Gastrocnemius medialis (tissue), 4 donors: ENCODE measurements around the gene PSMC5. TPM values are rescaled to one million over a fixed set of nuclear protein-coding genes. Genes with fewer than 3 reads are reported as not detected.

Experiments used
- ATAC-seq, 2 donors: fragments of 150-250 bp; one replicate each; pipeline ENCODE4 v1.9.1; 2016
- DNase-seq, 2 donors: peaks; one replicate each; pipeline ENCODE4 v3.0.0-alpha.2; 2019
- H3K27ac ChIP-seq, 4 donors: fragments of 200-600 bp; sonication (generic); 1 replicate in 1 of 4; 2 replicates in 3 of 4; pipeline ENCODE4 v1.5.1; 2016 to 2018; ENCODE audit warnings: mild to moderate bottlenecking in 2 of 4, moderate library complexity in 1 of 4
- H3K27me3 ChIP-seq, 3 donors: fragments of 200-600 bp; sonication (generic) in 2 of 3; 1 replicate in 1 of 3; 2 replicates in 2 of 3; pipeline versions ENCODE4 v1.5.1 to v1.6.0; 2016 to 2019; ENCODE audit warnings: mild to moderate bottlenecking in 1 of 3, moderate library complexity in 1 of 3
- H3K36me3 ChIP-seq, 2 donors: fragments of 200-600 bp; sonication (generic) in 1 of 2; one replicate each; pipeline ENCODE4 v1.5.1; 2017 to 2018
- H3K4me1 ChIP-seq, 2 donors: fragments of 200-600 bp; sonication (generic) in 1 of 2; one replicate each; pipeline ENCODE4 v1.5.1; 2016 to 2017; ENCODE audit warnings: mild to moderate bottlenecking in 2 of 2
- H3K4me3 ChIP-seq, 4 donors: fragments of 200-600 bp; sonication (generic) in 3 of 4; 1 replicate in 1 of 4; 2 replicates in 3 of 4; pipeline ENCODE4 v1.5.1; 2016 to 2019; ENCODE audit warnings: mild to moderate bottlenecking in 2 of 4
- H3K9me3 ChIP-seq, 3 donors: fragments of 200-600 bp; sonication (generic) in 2 of 3; 1 replicate in 1 of 3; 2 replicates in 2 of 3; pipeline ENCODE4 v1.5.1; 2016 to 2019
- POLR2A ChIP-seq, 2 donors: fragments of 450-650 bp; IDR thresholded peaks; one replicate each; pipeline ENCODE4 v1.6.1; 2017; ENCODE audit warnings: antibody characterized with exemption in 2 of 2, mild to moderate bottlenecking in 2 of 2, moderate library complexity in 2 of 2
- in situ Hi-C, 4 donors: fragments of 200-750 bp; cut with MboI; loops; one replicate each; pipeline versions ENCODE4 v1.15.0 to v1.8.0; 2017; ENCODE audit warnings: low sequenced_read_pairs in 4 of 4
- intact Hi-C: fragments of 100-400 bp; cut with DNase I; formaldehyde crosslinking; loops from one replicate; pipeline ENCODE4 v1.15.1; 2023; ENCODE audit warnings: low total_unique reads
- total RNA-seq, 4 donors: library from RNA; depleted of rRNA; stranded (reverse); fragments of >200 nt; gene quantifications; one replicate each; pipeline versions ENCODE4 v1.1.0 to v1.2.3, GENCODE V29; 2016
- TF ChIP-seq, protein P1 (sequence below), 5 experiments: fragments of 450-650 bp in 3 of 5; fragments of 200-600 bp in 2 of 5; sonication (generic) in 2 of 5; IDR thresholded peaks in 4 of 5; conservative IDR thresholded peaks in 1 of 5; 1 replicate in 4 of 5; 2 replicates in 1 of 5; pipeline ENCODE4 v1.5.1; 2016 to 2019; ENCODE audit warnings: antibody characterized with exemption in 5 of 5, mild to moderate bottlenecking in 3 of 5, moderate library complexity in 3 of 5

PSMC5 gene
- total RNA-seq, 4 donors from 2014 or later = 103 to 153 (median 123) TPM

DNA sequence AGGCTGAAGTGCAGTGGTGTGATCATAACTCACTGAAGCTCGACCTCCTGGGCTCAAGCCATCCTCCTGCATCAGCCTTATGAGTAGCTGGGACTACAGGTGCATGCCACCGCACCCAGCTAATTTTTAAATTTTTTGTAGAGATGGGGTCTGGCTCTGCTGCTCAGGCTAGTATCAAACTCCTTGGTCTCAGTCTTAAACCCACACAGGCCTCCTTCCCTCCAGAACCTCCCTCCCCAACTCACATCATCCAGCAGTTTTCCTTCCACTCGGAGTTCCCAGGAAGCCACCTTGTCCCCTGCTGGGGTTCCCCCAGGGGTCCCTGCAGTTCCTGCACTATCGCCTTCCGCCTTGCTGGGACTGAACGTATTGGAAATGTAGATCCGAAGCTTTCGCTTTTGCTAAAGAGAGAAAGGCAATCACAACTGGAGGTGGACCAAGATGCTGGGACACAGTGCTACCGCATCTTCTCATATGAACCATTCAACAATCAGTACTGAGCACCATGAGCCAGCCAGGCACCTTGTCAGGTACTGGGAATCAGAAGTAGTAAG lies 8.0 kb downstream of the PSMC5 start:
- H3K4me3 ChIP-seq = no peak overlapping the region
- H3K9me3 ChIP-seq = no peaks in the 10 kb centered on the region
- DNase-seq = no peak
- peaks cover 0 to 65% of the 10 kb centered on the region in 2 donors for H3K36me3 ChIP-seq
- TF ChIP-seq POLR2A (IDR thresholded peaks at IDR 0.05) = no peak
- TF ChIP-seq, protein P1, sequence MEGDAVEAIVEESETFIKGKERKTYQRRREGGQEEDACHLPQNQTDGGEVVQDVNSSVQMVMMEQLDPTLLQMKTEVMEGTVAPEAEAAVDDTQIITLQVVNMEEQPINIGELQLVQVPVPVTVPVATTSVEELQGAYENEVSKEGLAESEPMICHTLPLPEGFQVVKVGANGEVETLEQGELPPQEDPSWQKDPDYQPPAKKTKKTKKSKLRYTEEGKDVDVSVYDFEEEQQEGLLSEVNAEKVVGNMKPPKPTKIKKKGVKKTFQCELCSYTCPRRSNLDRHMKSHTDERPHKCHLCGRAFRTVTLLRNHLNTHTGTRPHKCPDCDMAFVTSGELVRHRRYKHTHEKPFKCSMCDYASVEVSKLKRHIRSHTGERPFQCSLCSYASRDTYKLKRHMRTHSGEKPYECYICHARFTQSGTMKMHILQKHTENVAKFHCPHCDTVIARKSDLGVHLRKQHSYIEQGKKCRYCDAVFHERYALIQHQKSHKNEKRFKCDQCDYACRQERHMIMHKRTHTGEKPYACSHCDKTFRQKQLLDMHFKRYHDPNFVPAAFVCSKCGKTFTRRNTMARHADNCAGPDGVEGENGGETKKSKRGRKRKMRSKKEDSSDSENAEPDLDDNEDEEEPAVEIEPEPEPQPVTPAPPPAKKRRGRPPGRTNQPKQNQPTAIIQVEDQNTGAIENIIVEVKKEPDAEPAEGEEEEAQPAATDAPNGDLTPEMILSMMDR (IDR thresholded peaks at IDR 0.05 in 4 of 5, conservative IDR thresholded peaks at IDR 0.05 in 1 of 5) = no peak
- intact Hi-C loops = no loop called here
- H3K27me3 ChIP-seq = no peaks in the 10 kb centered on the region
- H3K4me1 ChIP-seq = peaks cover 47 to 62% of the 10 kb centered on the region in 2 donors
- peak overlapping the region; percentile 35 to 99 (median 56) for H3K27ac ChIP-seq
- in situ Hi-C loops = loop anchor here in 2 of 4 donors (25.0 kb wide), 2 partner anchors 398 to 677 kb away; partner anchors contain the start of genes CEP95 (in 1 of the 2), CYB561 (in 1 of the 2) and DDX5 (in 1 of the 2)
- no peak for ATAC-seq

DNA sequence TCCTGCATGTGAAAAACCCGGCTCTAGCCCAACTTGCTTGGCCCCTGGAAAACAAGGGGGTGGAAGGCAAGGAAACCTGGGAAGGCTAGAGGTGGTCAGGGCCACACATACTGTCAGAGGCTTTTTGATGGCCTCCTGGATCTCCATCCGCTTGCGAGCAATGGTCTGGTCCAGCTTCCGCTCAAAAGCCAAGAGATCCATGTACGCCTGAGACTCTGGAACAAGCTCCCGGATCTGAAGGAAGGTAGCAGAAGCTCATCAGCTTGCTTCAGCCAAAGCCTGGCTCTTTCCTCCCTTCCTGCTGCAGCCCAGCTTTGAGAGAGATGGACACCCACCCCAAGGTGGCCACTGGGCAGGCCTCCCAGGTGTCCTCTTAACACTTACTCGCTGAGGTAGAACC lies 9.6 kb downstream of the PSMC5 start:
- in situ Hi-C loops = loop anchor here in 2 of 4 donors (25.0 kb wide), 2 partner anchors 400 to 675 kb away; partner anchors contain the start of genes CEP95 (in 1 of the 2), CYB561 (in 1 of the 2) and DDX5 (in 1 of the 2)
- Histone ChIP-seq H3K4me3 (no peak overlapping the region), H3K9me3 (no peaks in the 10 kb centered on the region), H3K4me1 (peaks cover 57 to 74% of the 10 kb centered on the region in 2 donors), H3K27me3 (no peaks in the 10 kb centered on the region), H3K27ac (peak overlapping the region; percentile 96 to 99 (median 96)), H3K36me3 (peaks cover 0 to 50% of the 10 kb centered on the region in 2 donors)
- ATAC-seq = no peak
- DNase-seq = no peak
- intact Hi-C loops = no loop called here
- TF ChIP-seq, protein P1 (IDR thresholded peaks at IDR 0.05 in 4 of 5, conservative IDR thresholded peaks at IDR 0.05 in 1 of 5) = no peak
- no peak for TF ChIP-seq POLR2A (IDR thresholded peaks at IDR 0.05)

DNA sequence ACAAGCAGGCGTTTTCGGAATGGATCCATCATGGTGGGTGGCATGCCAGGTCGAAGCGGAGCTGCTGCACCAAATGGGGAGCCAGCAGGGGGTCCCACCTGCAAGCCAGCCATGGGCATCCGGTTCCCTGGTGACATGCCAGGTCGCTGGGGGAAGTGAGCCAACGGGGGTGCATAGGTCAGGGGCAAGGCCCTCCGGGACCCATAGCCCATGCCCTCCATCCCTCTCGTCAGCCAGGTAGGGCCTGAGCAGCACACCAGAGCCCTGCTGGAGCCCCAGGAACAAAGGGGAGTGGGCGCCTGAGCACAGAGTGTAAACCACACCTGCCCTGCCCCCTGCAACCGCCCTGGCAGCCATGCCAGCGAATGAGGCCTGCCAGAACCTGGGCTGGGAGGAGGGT lies 10.2 kb downstream of the PSMC5 start:
- in situ Hi-C loops (loop anchor here in 2 of 4 donors (25.0 kb wide), 2 partner anchors 400 to 675 kb away; partner anchors contain the start of genes CEP95 (in 1 of the 2), CYB561 (in 1 of the 2) and DDX5 (in 1 of the 2)), intact Hi-C loops (no loop called here)
- Histone ChIP-seq H3K27me3 (no peaks in the 10 kb centered on the region), H3K4me3 (no peak overlapping the region), H3K4me1 (peaks cover 57 to 74% of the 10 kb centered on the region in 2 donors), H3K27ac (peak overlapping the region; percentile 96 to 99 (median 96)), H3K36me3 (peaks cover 0 to 43% of the 10 kb centered on the region in 2 donors), H3K9me3 (no peaks in the 10 kb centered on the region)
- ATAC-seq (no peak), DNase-seq (no peak)
- no peak for TF ChIP-seq POLR2A (IDR thresholded peaks at IDR 0.05)
- TF ChIP-seq, protein P1 (IDR thresholded peaks at IDR 0.05 in 4 of 5, conservative IDR thresholded peaks at IDR 0.05 in 1 of 5) = no peak

DNA sequence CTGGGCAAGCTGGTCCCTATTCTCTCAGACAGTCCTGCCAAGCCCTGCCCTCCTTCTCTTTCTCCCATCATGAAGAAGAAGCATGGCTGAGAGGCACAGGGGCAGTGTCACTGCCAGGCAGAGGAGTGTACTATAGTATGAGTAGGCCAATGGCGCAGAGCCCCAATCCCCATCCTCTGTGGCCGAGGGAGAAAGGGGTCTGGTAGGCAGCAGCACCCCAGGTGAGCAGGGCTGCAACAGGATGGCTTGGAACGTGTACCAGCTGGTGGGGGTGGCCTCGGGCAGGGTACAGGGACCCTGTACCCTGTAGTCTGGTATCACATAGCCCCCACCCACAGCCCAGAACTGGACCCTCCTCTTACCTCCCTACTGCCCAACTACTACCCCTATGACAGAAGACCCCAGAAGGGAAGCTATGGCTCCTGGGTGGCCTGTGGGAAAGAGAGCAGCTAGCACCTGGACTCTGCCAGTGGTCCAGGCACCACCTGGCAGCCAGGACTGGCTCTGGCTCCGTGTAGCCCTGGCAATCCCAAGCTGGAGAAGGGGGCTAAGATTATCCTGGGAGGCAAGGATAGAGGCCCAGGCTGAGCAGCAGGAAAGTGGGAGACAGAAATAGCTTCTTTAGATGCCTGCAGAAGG lies 10.8 kb downstream of the PSMC5 start:
- Histone ChIP-seq H3K9me3 (no peaks in the 10 kb centered on the region), H3K4me1 (peaks cover 57 to 74% of the 10 kb centered on the region in 2 donors), H3K27me3 (no peaks in the 10 kb centered on the region), H3K4me3 (peak overlapping the region; percentile 13 to 94 (median 25)), H3K27ac (peak overlapping the region; percentile 96 to 99 (median 96)), H3K36me3 (peaks cover 0 to 37% of the 10 kb centered on the region in 2 donors)
- ATAC-seq (peak in 1 of 2 donors; percentile 10), DNase-seq (peak in 1 of 2 donors; percentile 43)
- in situ Hi-C loops (loop anchor here in 2 of 4 donors (25.0 kb wide), 2 partner anchors 401 to 674 kb away; partner anchors contain the start of genes CEP95 (in 1 of the 2), CYB561 (in 1 of the 2) and DDX5 (in 1 of the 2)), intact Hi-C loops (loop anchor here (1.0 kb wide), 1 partner anchor 10 kb away; no protein-coding TSS in a partner anchor)
- no peak for TF ChIP-seq POLR2A (IDR thresholded peaks at IDR 0.05)
- TF ChIP-seq, protein P1 (IDR thresholded peaks at IDR 0.05 in 4 of 5, conservative IDR thresholded peaks at IDR 0.05 in 1 of 5) = no peak
